HG03342 (cell line): Measurements from ENCODE around the gene SLC30A10.
"Not testable (repeated sequence)": the region's sequence is repeated elsewhere in the genome, so short reads cannot be mapped to it uniquely, and the experiment has no call there.

ENCODE experiments used
- ATAC-seq: cut with Tn5 transposase; IDR thresholded peaks from one replicate; pipeline ENCODE4 v1.9.1; 2021; ENCODE audit warnings: mild to moderate bottlenecking, moderate library complexity; ENCODE audit not compliant: unreplicated experiment

Gene SLC30A10

DNA sequence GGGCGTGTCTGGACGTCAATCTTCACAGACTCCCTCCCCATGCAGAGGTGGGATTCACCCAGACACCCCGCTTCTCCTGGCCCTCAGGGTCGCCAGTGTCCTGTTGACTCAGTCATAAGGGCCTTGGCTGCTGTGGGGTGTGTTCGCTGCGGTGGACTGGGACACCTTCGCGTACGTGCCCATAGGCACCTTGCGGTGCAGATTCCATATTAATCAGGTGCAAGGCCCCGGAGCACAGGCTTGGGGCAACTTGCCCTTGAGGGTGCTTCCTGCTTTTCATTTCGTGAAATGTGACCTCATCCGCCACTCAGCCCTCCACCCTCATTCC lies 398 bp upstream of the SLC30A10 start:
- ATAC-seq: no peak

GRCh38 chr1:219927298-219927955 lies 930 bp downstream of the SLC30A10 start:
- no peak for ATAC-seq

GRCh38 chr1:219926363-219926998 lies 1.9 kb downstream of the SLC30A10 start:
- no peak for ATAC-seq

- ATAC-seq: no peak
Measured at GRCh38 chr1:219924342-219924741, 4.0 kb downstream of the SLC30A10 start.

DNA sequence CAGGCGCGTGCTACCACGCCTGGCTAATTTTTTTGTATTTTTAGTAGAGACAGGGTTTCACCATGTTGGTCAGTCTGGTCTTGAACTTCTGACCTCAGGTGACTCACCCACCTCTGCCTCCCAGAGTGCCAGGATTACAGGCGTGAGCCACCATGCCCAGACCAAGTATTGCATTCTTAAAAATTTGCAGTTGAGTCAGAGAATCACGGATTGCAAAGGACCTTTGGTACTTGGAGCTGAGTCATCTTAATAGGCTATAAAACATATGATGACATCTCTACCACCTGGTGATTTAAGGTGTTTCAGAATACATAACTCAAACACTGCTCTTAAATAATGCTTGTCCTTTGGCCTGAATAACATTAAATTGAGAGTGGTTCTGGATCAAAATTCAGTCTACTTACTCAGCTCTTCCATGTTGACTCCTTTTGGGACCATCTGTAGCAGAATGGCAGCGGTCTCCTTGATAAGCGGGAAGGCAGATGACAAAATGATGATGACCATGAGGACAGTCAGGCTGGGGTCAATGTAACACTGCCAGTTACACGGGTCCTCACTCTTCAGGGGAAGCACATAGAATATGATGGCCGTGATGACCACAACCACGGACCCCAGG lies 10.4 kb downstream of the SLC30A10 start:
- no peak for ATAC-seq

DNA sequence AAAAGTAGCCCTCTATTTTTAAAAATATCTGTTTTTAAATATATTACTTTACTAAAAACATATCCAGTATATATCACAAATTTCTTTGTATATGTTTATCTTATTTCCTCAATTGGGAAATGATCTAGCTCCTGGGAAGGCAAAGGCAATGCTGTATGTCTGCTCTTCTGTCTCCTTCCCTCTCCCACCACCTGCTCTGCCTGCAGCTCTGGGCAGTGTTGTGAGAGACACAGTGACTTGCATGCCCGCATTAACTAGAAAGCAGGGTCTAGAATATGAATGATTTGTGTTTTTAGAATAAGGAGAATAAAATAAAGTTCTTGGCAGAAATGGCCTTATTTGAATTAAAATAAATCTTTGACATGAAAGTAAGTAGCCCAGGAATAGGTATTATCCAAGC lies 11.1 kb downstream of the SLC30A10 start:
- ATAC-seq: no peak

DNA sequence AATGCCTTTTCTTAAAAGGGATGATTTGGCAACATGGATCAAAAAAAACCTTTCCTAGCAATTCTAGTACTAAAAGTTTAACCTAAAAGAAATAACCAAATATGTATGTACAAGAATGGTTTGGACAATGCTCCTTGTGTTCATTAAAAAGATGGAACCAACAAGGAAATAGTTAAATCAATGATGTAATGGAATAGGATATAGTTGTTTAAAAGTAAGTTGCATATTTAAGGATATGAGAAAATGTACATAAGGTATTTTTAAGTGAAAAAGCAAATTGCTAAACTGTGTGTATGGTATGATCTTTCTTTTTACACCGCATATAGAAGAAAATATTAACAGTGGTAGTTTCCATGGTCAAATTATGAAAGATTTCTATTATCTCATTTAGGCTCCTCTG lies 12.1 kb downstream of the SLC30A10 start:
- ATAC-seq: no peak

- ATAC-seq: no peak
Measured at GRCh38 chr1:219913005-219913770, 15.2 kb downstream of the SLC30A10 start.

- ATAC-seq: no peak
Measured at GRCh38 chr1:219910716-219911115, 17.6 kb downstream of the SLC30A10 start.

DNA sequence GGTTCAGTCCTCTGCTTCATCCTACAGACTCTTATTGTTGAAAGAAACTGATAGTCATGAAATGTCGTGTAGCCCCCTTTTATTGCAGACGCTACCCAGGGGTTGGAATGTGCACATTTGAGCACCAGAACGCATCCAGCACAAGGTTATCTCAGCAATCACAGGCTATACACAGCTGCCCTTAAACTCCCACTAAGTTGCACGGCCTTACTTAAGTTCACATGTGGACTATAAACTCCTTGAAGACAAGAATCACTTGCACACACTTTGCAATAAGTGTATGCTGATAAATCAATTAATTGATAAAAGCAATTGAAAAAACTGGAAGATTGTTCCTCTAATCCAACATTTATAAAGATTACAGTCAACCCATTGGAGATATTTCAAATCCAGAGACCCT lies 18.9 kb downstream of the SLC30A10 start:
- ATAC-seq: no peak

GRCh38 chr1:219908170-219908569 lies 20.2 kb downstream of the SLC30A10 start:
- no peak for ATAC-seq

GRCh38 chr1:219907772-219908070 lies 20.6 kb downstream of the SLC30A10 start:
- ATAC-seq: no peak

DNA sequence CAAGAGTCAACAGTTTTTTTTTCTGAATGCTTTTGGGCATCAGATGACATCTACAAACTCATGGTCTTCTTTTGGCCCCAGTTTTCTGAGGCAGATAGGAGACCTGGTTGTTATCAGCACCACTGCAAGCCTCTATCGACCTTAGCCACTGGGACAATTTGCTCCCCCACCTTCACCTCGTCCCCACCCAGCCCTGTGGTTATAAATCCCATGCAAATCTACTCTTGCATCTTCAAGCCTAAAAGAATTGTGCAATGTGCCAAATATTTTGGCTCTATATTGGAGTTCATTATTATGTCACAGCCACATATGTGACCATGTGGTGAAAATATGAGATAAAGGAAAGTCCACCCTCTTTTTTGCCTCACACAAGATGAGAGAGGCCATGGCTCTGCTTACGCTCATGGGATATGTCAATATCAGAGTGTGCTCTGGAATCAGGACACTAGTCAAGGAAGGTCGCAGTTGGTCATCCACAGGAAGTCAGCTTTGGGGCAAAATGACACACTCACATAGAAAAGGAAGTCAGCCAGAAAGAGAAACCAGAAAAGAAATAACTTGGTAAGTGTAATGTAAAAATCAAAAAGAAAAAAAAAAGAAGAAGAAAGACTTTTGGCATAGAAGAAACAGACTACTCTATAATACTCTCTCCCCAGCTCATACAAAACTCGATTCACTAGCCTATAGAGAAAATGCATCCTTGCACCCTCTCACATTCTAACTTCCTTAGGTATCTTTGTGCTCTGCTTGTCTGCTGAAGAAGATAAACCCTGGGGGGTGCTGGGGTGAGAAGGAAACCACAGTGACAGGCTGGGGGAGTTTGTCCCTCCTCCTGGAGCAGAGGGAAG lies 21.2 kb downstream of the SLC30A10 start:
- no peak for ATAC-seq

- not testable (repeated sequence) for ATAC-seq
Measured at GRCh38 chr1:219906565-219906923, 21.8 kb downstream of the SLC30A10 start.

- ATAC-seq: no peak
Measured at GRCh38 chr1:219905524-219905923, 22.8 kb downstream of the SLC30A10 start.

DNA sequence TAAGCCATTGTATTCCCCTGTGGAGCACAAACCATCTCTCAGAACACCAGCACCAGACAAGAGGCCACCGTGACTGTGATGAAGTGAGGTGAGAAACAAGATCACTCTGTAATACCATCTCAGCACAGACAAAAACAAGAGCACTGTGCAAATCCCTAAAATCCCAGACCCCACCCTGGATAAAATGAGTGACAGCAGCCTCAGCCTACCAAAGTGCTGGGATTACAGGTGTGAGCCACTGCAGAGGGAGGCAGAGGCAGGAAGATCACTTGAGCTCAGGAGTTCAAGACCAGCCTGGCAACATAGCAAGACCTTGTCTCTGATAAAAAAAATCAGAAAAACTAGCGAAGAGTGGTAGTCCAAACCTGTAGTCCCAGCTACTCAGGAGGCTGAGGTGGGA lies 23.4 kb downstream of the SLC30A10 start:
- no peak for ATAC-seq

DNA sequence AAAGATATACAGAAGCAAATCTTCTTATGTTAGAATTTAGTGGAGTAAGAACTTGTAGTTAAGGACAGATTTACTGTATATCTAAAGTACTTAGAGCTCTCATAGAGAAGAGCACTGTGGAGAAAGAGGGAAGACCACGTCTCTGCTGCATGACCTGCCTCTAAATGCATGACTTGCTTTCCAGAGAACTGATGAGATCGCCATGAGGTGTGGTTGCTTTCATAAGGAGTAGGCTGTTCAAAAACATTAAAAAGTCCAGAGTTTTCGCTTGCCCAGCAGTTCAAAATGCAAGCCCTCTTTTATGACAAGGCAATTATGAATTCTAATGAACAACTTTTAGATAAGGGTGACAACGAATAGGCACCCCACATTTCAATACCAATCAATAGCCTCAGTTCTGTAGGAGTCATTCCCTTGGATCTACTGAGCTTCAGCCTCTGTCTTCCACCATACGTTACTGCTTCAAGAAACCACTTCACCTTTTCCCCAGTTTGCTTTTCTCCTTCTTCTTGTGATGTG lies 24.9 kb downstream of the SLC30A10 start:
- no peak for ATAC-seq

DNA sequence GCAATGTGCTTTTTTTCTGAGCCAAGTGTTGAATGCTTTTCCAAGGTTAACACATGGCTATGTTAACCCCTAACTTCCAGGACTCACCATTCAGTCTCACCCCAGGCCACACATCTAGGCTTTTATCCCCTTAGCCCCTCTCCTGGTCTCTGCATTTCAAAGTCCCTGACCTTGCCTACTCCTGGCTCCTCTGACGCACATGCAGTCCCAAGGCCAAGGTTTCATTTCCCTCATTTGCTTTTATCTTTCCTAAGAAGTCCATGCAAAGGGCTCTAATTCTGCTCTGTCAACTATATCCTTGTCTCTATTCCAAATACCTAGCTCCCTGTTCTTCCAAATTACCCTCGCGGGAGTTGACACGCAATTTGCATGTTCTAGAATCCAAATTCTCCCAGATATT lies 25.4 kb downstream of the SLC30A10 start:
- ATAC-seq: no peak

GRCh38 chr1:219900882-219901281 lies 27.5 kb downstream of the SLC30A10 start:
- no peak for ATAC-seq

DNA sequence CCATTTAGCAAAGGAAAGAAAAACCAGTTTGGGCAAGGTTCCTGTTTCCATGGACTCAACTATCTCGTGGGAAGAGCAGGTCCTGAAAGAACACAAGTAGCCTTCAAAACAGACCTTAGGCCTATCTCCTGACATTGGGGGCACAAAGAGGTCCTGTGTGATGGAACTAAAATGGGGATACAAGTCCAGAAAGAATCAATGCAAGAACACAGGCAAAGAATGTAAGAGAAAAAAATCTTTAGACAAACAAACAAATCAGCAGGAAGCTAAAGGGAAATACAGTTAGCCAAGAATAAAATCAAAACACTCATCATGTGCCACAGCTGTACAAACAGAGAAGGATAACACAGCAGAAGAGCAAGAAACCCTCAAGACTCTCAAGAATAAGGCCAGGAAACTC lies 28.2 kb downstream of the SLC30A10 start:
- no peak for ATAC-seq

GRCh38 chr1:219898375-219898774 lies 30.0 kb downstream of the SLC30A10 start:
- no peak for ATAC-seq
